SH-SY5Y (cell line): ENCODE measurements around the gene ARHGEF17.

Experiments
- GATA2 ChIP-seq: IDR thresholded peaks from 2 replicates; pipeline ENCODE4 v1.6.1; 2011; ENCODE audit warnings: mild to moderate bottlenecking, low read depth, low read length
- GATA3 ChIP-seq: IDR thresholded peaks from 2 replicates; pipeline ENCODE4 v1.6.1; 2011; ENCODE audit warnings: low read depth, mild to moderate bottlenecking, low read length, moderate library complexity

The ARHGEF17 gene

GRCh38 chr11:73312851-73313327 lies 4.8 kb downstream of the ARHGEF17 start:
- TF ChIP-seq GATA3 (no peak), GATA2 (no peak)

DNA sequence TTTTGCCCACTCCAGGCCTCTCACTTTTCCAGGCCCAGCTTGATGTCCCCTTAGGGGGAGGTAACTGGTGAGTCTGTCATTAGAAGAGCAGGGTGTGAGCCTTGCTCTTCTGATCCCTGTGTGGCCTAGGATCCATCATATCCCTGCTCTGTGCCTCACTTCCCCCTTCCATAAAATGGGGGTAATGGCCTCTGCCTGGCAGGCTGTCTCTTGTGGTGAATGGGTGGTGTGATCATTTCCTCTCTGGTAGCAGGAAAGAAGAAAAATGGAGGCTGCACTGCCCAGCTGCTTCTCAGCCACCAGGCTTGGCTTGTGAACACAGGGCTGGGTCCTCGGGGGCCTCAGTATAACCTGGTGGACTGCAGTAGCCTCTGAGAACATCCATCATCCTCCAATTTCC lies 5.6 kb downstream of the ARHGEF17 start:
- TF ChIP-seq GATA2 (no peak), GATA3 (no peak)

DNA sequence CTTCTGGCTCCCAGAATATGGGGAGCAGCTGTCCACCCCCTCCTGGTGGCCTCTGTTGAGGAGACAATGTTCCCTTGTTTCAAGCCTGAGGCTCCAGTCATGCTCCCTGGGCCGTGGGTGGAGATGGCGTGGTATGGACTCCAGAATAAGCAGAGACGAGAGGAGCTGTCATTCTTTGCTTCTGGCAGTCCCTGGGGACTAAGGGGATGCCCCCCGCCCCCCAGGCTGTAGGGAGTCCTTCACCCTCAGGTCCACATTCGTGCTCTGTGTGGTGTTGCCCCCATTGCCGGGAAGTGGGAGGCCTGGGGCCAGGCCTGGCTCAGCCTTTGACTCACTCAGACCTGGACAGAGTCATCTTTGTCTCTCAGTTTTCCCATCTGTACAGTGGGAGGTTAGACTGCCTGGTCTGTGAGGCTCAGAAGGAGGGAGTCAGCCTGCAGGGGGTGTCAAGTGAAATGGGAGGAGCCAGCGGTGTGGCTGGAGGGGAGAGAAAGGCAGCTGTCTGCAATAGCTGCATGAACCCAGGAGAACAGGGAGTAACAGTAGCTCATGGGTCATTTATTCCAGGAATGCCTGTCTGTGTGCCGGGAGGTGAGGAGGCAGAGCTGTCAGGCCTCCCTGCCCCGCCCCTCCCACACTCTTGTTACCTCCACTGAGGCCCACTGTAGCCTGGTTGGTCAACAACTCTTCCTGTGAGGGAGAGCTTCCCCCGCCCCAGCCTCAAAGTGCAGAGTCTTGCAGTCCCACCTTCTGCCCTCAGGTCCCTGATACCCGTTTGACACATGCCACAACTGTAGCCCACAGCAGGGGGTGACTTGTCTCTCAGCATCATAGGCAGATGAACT lies 6.3 kb downstream of the ARHGEF17 start:
- TF ChIP-seq GATA2 (no peak), GATA3 (no peak)

DNA sequence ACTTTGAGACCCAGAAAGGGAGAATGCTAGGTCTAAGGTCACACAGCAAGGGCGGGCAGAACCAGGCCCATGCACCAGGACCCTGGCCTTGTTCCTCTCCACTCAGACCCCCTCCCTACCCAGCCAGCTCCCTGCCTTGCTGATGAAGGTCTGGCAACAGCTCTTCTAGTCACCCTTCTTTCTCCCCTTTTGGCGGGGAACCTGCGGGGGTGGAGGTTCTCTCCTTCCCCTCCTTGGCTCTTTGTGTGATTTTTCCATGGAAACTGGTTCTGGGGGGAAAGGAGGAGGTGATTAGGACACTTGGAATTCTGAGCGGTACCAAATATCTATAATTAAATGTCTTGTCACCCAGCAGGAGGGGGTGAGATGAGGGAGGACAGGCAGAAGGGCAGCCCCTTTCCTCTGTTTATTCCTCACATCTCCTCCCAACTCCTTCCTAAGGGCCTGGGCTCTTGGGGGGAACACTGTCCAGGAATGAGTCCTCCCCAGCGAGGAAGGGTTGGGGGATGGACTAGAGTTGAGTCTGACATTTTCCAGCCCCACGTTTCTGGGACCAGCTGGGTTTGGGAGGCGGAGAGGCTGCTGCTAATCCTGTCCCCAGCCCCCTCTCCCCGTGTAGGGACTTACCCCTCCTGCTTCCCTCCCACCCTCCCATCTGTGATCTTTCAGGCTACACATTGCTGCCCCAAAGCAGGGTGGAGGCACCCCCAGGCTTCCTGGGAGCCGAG lies 7.4 kb downstream of the ARHGEF17 start:
- TF ChIP-seq GATA3 (no peak), GATA2 (no peak)

- TF ChIP-seq GATA2 (no peak), GATA3 (no peak)
These were observed 8.3 kb downstream of the ARHGEF17 start for GRCh38 chr11:73316422-73316821.

- TF ChIP-seq GATA2: no peak
- TF ChIP-seq GATA3: no peak
These were observed 9.3 kb downstream of the ARHGEF17 start for GRCh38 chr11:73317373-73317772.

- no peak for TF ChIP-seq GATA2
- TF ChIP-seq GATA3: no peak
These were observed 9.7 kb downstream of the ARHGEF17 start for GRCh38 chr11:73317803-73318202.

- no peak for TF ChIP-seq GATA2
- TF ChIP-seq GATA3: no peak
These were observed 10.5 kb downstream of the ARHGEF17 start for GRCh38 chr11:73318501-73319011.

GRCh38 chr11:73320763-73321603 lies 12.9 kb downstream of the ARHGEF17 start:
- TF ChIP-seq GATA2: no peak

GRCh38 chr11:73321604-73322381 lies 13.7 kb downstream of the ARHGEF17 start:
- TF ChIP-seq GATA2 (no peak), GATA3 (no peak)

- TF ChIP-seq GATA2 (no peak), GATA3 (no peak)
These were observed 14.6 kb downstream of the ARHGEF17 start for GRCh38 chr11:73322382-73323306.

DNA sequence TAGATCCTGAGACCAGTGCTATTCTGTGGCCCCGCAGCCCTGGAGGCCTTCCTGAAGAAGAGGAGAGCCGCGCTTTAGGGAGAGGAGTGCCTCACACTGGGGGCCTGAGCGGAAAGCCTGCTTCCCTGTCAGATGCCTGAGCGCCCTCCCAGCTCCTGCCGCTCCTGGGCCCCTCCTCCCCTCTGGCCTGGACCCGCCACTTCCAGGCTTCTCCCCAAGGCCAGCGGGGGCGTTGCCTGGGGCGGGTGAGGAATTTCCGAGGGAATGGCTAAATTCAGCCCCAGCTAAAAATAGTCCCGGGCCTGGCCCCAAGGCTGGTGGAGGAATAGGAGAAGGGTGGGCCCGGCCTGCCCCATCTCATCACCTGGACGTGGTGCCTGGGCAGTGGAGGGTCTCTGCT lies 15.4 kb downstream of the ARHGEF17 start:
- no peak for TF ChIP-seq GATA2
- no peak for TF ChIP-seq GATA3
